ENCODE measurements around the gene PIP4K2C. TPM values are rescaled to one million over a fixed set of nuclear protein-coding genes. Genes with fewer than 3 reads are reported as not detected.

The PIP4K2C gene
- total RNA-seq, 2 experiments from 2014 or later, result 14.5 to 15.9 TPM

DNA sequence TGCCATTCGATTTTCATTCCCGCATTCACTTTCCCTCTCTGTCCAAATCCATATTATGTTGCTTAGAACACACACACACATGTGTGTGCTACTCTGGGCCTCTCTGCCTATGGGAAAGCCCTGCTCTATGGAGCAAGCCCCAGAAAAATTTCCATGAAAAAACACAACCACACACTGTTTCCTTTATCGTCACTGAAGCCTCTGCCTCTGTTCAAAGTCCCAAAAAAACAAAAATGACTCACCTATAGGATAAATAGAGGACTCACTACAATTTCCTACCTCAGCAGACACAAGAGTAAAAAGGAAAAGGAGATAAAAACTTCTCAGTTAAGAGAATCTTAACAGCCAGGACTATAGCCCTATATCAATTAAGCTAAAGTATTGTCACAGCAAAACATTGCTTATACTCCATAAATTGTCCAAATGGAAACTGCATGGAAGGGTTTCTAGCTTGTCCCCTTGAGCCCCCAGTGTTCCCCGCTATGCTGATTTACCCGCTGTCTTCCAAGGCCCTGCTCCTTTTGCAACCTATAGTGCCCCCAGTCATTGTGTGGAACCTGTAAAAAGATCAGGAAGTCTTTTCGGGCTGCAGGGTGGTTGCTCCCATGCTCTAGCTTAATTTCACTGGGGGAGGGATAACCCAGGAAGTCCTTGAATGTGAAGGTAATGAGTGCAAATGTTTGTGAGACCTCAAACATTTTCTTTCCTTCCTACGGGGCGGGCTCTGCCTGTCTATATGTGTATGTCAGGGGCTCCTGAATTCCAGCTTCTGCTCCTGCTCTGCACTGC is 11.1 kb upstream of the PIP4K2C start:
- POLR2A ChIA-PET, result interaction anchor here (0.8 to 1.7 kb wide), 2 partner anchors 9 to 34 kb away, joined by 3 to 4 read pairs; no protein-coding TSS in a partner anchor

GRCh38 chr12:57580466-57580795 is 10.6 kb upstream of the PIP4K2C start:
- intact Hi-C loops (cut with micrococcal nuclease; ENCODE audit: unreplicated experiment), result no loop called here
- H3K27ac ChIP-seq (ENCODE audit: low read depth, low read length, poor library complexity, severe bottlenecking), result no peak overlapping the region
- H3K4me2 ChIP-seq (ENCODE audit: low read length), result no peak overlapping the region
- no peaks in the 10 kb centered on the region for H3K9me3 ChIP-seq (ENCODE audit: low read length)
- H3K4me1 ChIP-seq (ENCODE audit: insufficient read depth, low read length, poor library complexity, severe bottlenecking), result no peaks in the 10 kb centered on the region
- ChIA-PET CTCF (ENCODE audit: unreplicated experiment) (no interaction called here), POLR2A (interaction anchor here (0.8 to 1.7 kb wide), 2 partner anchors 9 to 34 kb away, joined by 3 to 4 read pairs; no protein-coding TSS in a partner anchor)
- no peaks in the 10 kb centered on the region for H3K36me3 ChIP-seq (ENCODE audit: insufficient read depth, low read length)
- no peaks in the 10 kb centered on the region for H4K20me1 ChIP-seq (ENCODE audit: insufficient read depth, low read length)
- H2AFZ ChIP-seq (ENCODE audit: low read length), result no peak overlapping the region
- TF ChIP-seq EZH2phosphoT487 (IDR thresholded peaks at IDR 0.05; ENCODE audit: borderline replicate concordance, low read depth, low read length), result no peak
- TF ChIP-seq, protein P1, sequence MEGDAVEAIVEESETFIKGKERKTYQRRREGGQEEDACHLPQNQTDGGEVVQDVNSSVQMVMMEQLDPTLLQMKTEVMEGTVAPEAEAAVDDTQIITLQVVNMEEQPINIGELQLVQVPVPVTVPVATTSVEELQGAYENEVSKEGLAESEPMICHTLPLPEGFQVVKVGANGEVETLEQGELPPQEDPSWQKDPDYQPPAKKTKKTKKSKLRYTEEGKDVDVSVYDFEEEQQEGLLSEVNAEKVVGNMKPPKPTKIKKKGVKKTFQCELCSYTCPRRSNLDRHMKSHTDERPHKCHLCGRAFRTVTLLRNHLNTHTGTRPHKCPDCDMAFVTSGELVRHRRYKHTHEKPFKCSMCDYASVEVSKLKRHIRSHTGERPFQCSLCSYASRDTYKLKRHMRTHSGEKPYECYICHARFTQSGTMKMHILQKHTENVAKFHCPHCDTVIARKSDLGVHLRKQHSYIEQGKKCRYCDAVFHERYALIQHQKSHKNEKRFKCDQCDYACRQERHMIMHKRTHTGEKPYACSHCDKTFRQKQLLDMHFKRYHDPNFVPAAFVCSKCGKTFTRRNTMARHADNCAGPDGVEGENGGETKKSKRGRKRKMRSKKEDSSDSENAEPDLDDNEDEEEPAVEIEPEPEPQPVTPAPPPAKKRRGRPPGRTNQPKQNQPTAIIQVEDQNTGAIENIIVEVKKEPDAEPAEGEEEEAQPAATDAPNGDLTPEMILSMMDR (conservative IDR thresholded peaks at IDR 0.05; ENCODE audit: low read length), result no peak
- no peak for DNase-seq (ENCODE audit: low spot score)
- H3K9me2 ChIP-seq (ENCODE audit: insufficient read depth, low read length), result no peaks in the 10 kb centered on the region
- no peak overlapping the region for H3K4me3 ChIP-seq (ENCODE audit: low read depth, low read length, poor library complexity, severe bottlenecking)
- BruUV-seq (replicated peaks), result no TSS peak
- no peaks in the 10 kb centered on the region for H3K79me2 ChIP-seq (ENCODE audit: insufficient read depth, low read depth, low read length)

More for the DNA sequence above, 11.1 kb upstream of the PIP4K2C start:
- no peaks in the 10 kb centered on the region for H3K79me2 ChIP-seq (ENCODE audit: insufficient read depth, low read depth, low read length)
- no TSS peak for BruUV-seq (replicated peaks)
- H3K9me3 ChIP-seq (ENCODE audit: low read length), result no peaks in the 10 kb centered on the region
- intact Hi-C loops (cut with micrococcal nuclease; ENCODE audit: unreplicated experiment), result no loop called here
- no peak overlapping the region for H3K4me2 ChIP-seq (ENCODE audit: low read length)
- H3K4me1 ChIP-seq (ENCODE audit: insufficient read depth, low read length, poor library complexity, severe bottlenecking), result no peaks in the 10 kb centered on the region
- CTCF ChIA-PET (ENCODE audit: unreplicated experiment), result no interaction called here
- no peak for TF ChIP-seq EZH2phosphoT487 (IDR thresholded peaks at IDR 0.05; ENCODE audit: borderline replicate concordance, low read depth, low read length)
- no peak for DNase-seq (ENCODE audit: low spot score)
- H3K9me2 ChIP-seq (ENCODE audit: insufficient read depth, low read length), result no peaks in the 10 kb centered on the region
- no peak overlapping the region for H2AFZ ChIP-seq (ENCODE audit: low read length)
- H3K36me3 ChIP-seq (ENCODE audit: insufficient read depth, low read length), result no peaks in the 10 kb centered on the region
- H3K27ac ChIP-seq (ENCODE audit: low read depth, low read length, poor library complexity, severe bottlenecking), result no peak overlapping the region
- no peak overlapping the region for H3K4me3 ChIP-seq (ENCODE audit: low read depth, low read length, poor library complexity, severe bottlenecking)
- H4K20me1 ChIP-seq (ENCODE audit: insufficient read depth, low read length), result no peaks in the 10 kb centered on the region

- Histone ChIP-seq H4K20me1 (ENCODE audit: insufficient read depth, low read length) (no peaks in the 10 kb centered on the region), H3K4me3 (ENCODE audit: low read depth, low read length, poor library complexity, severe bottlenecking) (no peak overlapping the region), H3K36me3 (ENCODE audit: insufficient read depth, low read length) (no peaks in the 10 kb centered on the region), H2AFZ (ENCODE audit: low read length) (no peak overlapping the region), H3K27ac (ENCODE audit: low read depth, low read length, poor library complexity, severe bottlenecking) (no peak overlapping the region), H3K9me2 (ENCODE audit: insufficient read depth, low read length) (no peaks in the 10 kb centered on the region), H3K9me3 (ENCODE audit: low read length) (no peaks in the 10 kb centered on the region), H3K79me2 (ENCODE audit: insufficient read depth, low read depth, low read length) (no peaks in the 10 kb centered on the region), H3K4me2 (ENCODE audit: low read length) (no peak overlapping the region), H3K4me1 (ENCODE audit: insufficient read depth, low read length, poor library complexity, severe bottlenecking) (no peaks in the 10 kb centered on the region)
- TF ChIP-seq EZH2phosphoT487 (IDR thresholded peaks at IDR 0.05; ENCODE audit: borderline replicate concordance, low read depth, low read length), result no peak
- TF ChIP-seq, protein P1 (conservative IDR thresholded peaks at IDR 0.05; ENCODE audit: low read length), result no peak
- no peak for DNase-seq (ENCODE audit: low spot score)
- intact Hi-C loops (cut with micrococcal nuclease; ENCODE audit: unreplicated experiment), result loop anchor here (2.0 kb wide), 1 partner anchor 33 kb away; no protein-coding TSS in a partner anchor
- CTCF ChIA-PET (ENCODE audit: unreplicated experiment), result interaction anchor here (1.3 kb wide), 1 partner anchor 52 kb away, joined by 5 read pairs; the partner anchor contains the start of gene B4GALNT1
- no TSS peak for BruUV-seq (replicated peaks)
- POLR2A ChIA-PET, result interaction anchor here (0.6 to 1.4 kb wide), 3 partner anchors 9 to 268 kb away, joined by 3 to 4 read pairs (median 3); partner anchors contain the start of gene PIP4K2C
Observed at GRCh38 chr12:57581802-57582201, 9.2 kb upstream of the PIP4K2C start.

All from OCI-LY7 (cell line).